GM12874 (cell line): Measurements from ENCODE around the gene CD6.

Source experiments
- TF ChIP-seq, protein P1 (sequence below): IDR thresholded peaks from 2 replicates; pipeline ENCODE4 v1.5.1; 2011; ENCODE audit warnings: low read depth, mild to moderate bottlenecking, control low read depth, low read length, moderate library complexity; ENCODE audit not compliant: insufficient read depth

Gene CD6

DNA sequence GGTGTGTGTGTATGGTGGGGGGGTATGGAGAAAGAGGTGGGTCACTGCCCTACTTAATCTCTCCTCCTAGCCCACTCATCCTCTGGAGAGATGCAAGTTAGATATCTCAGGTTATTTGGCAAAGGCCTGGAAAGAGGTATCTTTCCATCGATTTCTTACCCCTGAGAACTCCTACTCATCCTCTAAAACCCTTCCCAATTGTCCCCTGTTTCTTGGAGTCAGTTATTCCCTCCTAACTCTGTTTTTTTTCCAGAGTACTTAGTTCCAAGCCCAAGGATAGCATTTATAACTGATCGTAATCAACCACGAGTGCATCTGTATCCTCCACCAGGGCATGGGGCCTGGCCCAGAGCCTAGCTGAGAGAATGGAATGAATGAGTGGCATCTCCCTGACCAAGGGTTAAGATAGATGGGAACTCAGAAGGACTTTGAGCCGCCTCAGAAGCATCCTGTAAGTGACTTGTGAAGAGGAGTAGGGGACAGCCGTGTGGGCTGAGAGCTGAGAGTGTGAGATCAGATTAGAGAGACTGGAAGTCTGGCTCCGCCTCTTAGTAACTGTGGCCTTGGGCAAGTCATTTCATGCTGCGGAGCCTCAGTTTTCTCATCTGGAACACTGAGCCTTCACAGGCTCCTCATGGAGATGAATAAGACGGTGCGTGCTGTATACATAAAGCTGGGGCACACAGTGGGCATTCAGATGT lies 16.2 kb downstream of the CD6 start:
- TF ChIP-seq, protein P1, sequence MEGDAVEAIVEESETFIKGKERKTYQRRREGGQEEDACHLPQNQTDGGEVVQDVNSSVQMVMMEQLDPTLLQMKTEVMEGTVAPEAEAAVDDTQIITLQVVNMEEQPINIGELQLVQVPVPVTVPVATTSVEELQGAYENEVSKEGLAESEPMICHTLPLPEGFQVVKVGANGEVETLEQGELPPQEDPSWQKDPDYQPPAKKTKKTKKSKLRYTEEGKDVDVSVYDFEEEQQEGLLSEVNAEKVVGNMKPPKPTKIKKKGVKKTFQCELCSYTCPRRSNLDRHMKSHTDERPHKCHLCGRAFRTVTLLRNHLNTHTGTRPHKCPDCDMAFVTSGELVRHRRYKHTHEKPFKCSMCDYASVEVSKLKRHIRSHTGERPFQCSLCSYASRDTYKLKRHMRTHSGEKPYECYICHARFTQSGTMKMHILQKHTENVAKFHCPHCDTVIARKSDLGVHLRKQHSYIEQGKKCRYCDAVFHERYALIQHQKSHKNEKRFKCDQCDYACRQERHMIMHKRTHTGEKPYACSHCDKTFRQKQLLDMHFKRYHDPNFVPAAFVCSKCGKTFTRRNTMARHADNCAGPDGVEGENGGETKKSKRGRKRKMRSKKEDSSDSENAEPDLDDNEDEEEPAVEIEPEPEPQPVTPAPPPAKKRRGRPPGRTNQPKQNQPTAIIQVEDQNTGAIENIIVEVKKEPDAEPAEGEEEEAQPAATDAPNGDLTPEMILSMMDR: no peak

DNA sequence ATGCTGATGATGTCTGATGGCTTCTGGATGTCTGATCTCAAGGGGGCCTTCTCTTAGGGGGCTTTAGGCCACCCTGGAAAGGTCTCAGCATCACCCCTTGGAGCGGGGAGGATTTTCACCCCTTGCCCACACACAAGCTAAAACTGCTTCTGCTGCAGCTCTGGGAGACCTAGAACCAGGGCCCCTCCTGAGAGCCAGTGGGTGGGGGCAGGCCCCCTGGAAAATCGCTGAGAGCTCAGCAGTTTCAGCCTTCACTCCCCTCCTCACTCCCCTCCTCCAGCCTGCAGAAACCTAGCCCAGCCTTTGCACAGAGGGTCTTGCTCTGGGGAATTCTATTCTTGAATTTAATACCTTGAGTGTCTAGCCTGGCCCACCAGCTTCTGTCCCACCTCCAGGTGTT lies 17.2 kb downstream of the CD6 start:
- TF ChIP-seq, protein P1: no peak

GRCh38 chr11:60989093-60989650 lies 17.7 kb downstream of the CD6 start:
- TF ChIP-seq, protein P1: no peak

GRCh38 chr11:60991457-60991856 lies 20.0 kb downstream of the CD6 start:
- TF ChIP-seq, protein P1: no peak

DNA sequence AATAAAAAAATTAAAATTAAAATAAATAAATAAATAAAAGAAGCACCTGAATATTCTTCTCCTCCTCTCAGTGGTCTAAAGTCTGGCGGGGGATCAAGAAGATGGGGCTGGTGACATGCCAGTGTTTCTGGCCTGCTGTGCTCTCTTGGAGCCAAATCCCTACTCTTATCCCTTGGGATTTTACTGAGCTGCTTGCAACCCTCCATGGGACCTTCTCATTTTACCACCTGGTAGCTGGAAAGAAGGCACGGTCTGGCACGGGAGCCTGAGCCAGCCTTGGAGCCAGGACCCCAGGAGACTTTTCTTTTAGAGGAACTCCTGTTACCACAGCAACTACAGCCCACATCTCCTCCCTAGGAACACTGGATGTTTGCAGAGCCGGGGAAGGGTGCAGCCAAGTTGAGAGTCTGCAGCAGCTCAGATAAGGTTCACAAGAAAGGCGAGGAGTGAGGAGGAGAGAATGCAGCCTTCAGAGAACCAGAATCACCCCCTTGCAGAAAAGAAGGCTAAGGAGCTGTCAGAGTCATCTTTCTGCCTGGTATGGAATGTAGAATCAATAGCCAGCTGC lies 21.4 kb downstream of the CD6 start:
- TF ChIP-seq, protein P1: no peak

- TF ChIP-seq, protein P1: no peak
Observed at GRCh38 chr11:60993615-60994014, 22.1 kb downstream of the CD6 start.

GRCh38 chr11:60994541-60995080 lies 23.1 kb downstream of the CD6 start:
- TF ChIP-seq, protein P1: no peak
